PC-9 (cell line): ENCODE results near the gene NKIRAS1. TPM values are rescaled to one million over a fixed set of nuclear protein-coding genes. Genes with fewer than 3 reads are reported as not detected.
A peak's percentile ranks its signal among the peaks of the same experiment; 100 is the strongest.
"Not testable (repeated sequence)": the region's sequence is repeated elsewhere in the genome, so short reads cannot be mapped to it uniquely, and the experiment has no call there.

Experiments
- BruUV-seq: library from RNA; stranded (reverse); fragments of 400-500 nt; replicated peaks from 2 replicates; lab custom pipeline; 2021; lab: Mats Ljungman, UMichigan
- CTCF ChIA-PET: fragments of 300-600 bp; sonication (Branson Sonifier 250); formaldehyde crosslinking; loops from one replicate; lab custom pipeline; 2022; ENCODE audit warnings: antibody characterized with exemption; lab: Charles Lee
- POLR2A ChIA-PET: fragments of 300-600 bp; sonication (Branson Sonifier 250); formaldehyde crosslinking; loops from one replicate; lab custom pipeline; 2022; ENCODE audit warnings: antibody characterized with exemption; ENCODE audit not compliant: unreplicated experiment; lab: Charles Lee
- DNase-seq, 2 experiments: peaks; one replicate each; pipeline versions ENCODE4 v3.0.0 to v3.0.0-alpha.2; 2015 to 2022; ENCODE audit warnings: mixed read lengths in 1 of 2
- H2AFZ ChIP-seq: fragments of 200-600 bp; sonication (generic); 2 replicates; pipeline ENCODE4 v1.8.1; 2017; ENCODE audit warnings: antibody characterized with exemption
- H3F3A ChIP-seq: fragments of 200-600 bp; sonication (generic); 2 replicates; pipeline ENCODE4 v1.8.1; 2017; ENCODE audit warnings: antibody characterized with exemption, mild to moderate bottlenecking, low read depth; ENCODE audit not compliant: insufficient read depth
- H3K27ac ChIP-seq: fragments of 200-600 bp; sonication (generic); 2 replicates; pipeline ENCODE4 v1.6.1; 2016; ENCODE audit warnings: mixed run types
- H3K27me3 ChIP-seq: fragments of 200-600 bp; sonication (generic); 2 replicates; pipeline ENCODE4 v1.6.1; 2016; ENCODE audit warnings: low read depth, mixed run types; ENCODE audit not compliant: insufficient read depth
- H3K36me3 ChIP-seq: fragments of 200-600 bp; sonication (generic); 2 replicates; pipeline ENCODE4 v1.6.1; 2016; ENCODE audit warnings: low read depth, mixed run types
- H3K4me1 ChIP-seq: fragments of 200-600 bp; sonication (generic); replicated peaks from 2 replicates; pipeline ENCODE4 v1.6.1; 2016; ENCODE audit warnings: mixed run types; ENCODE audit not compliant: insufficient read depth
- H3K4me2 ChIP-seq: fragments of 200-600 bp; sonication (generic); 2 replicates; pipeline ENCODE4 v1.6.1; 2017; ENCODE audit warnings: mixed run types
- H3K4me3 ChIP-seq: fragments of 200-600 bp; sonication (generic); 2 replicates; pipeline ENCODE4 v1.6.1; 2016; ENCODE audit warnings: mixed run types
- H3K79me2 ChIP-seq: fragments of 200-600 bp; sonication (generic); 2 replicates; pipeline ENCODE4 v1.6.1; 2017; ENCODE audit warnings: low read depth, mixed run types
- H3K9me2 ChIP-seq: fragments of 200-600 bp; sonication (generic); 2 replicates; pipeline ENCODE4 v1.8.1; 2017; ENCODE audit warnings: mild to moderate bottlenecking; ENCODE audit not compliant: insufficient read depth
- H3K9me3 ChIP-seq: fragments of 200-600 bp; sonication (generic); 2 replicates; pipeline ENCODE4 v1.8.1; 2016; ENCODE audit warnings: low read depth; ENCODE audit not compliant: insufficient read depth
- H4K20me1 ChIP-seq: fragments of 200-600 bp; sonication (generic); 2 replicates; pipeline ENCODE4 v1.8.1; 2017; ENCODE audit not compliant: insufficient read depth
- CTCF ChIP-seq: fragments of 200-600 bp; sonication (generic); conservative IDR thresholded peaks from 2 replicates; pipeline ENCODE4 v1.6.1; 2017; ENCODE audit warnings: mixed run types, antibody characterized with exemption, mild to moderate bottlenecking, moderate library complexity
- EZH2 ChIP-seq: fragments of 200-600 bp; sonication (generic); IDR thresholded peaks from 2 replicates; pipeline ENCODE4 v1.8.0; 2017; ENCODE audit warnings: antibody characterized with exemption, low read depth
- intact Hi-C: fragments of 100-400 bp; cut with micrococcal nuclease; formaldehyde crosslinking; loops from one replicate; pipeline ENCODE4 v1.10.0; 2022; ENCODE audit not compliant: unreplicated experiment
- total RNA-seq: library from RNA; stranded (reverse); gene quantifications from 2 replicates; pipeline ENCODE4 v1.2.3, GENCODE V29; 2021

The NKIRAS1 gene
- total RNA-seq, 1 experiment from 2014 or later: 8.6 TPM

- CTCF ChIA-PET, H3K27me3 ChIP-seq, H3K9me2 ChIP-seq, H2AFZ ChIP-seq, BruUV-seq, H3K9me3 ChIP-seq: not testable (repeated sequence)
- intact Hi-C loops: loop anchor here (1.0 to 10.0 kb wide), 3 partner anchors 28 to 317 kb away; partner anchors contain the start of gene NR1D2
- H3K79me2 ChIP-seq: peaks cover 77% of the 10 kb centered on the region
- peak overlapping the region; percentile 84 for H3K27ac ChIP-seq
- H3F3A ChIP-seq: peaks cover 56% of the 10 kb centered on the region
- POLR2A ChIA-PET: interaction anchor here (0.6 kb wide), 1 partner anchor 1707 kb away, joined by 6 read pairs; no protein-coding TSS in a partner anchor
- peaks cover 34% of the 10 kb centered on the region for H4K20me1 ChIP-seq
- peaks cover 52% of the 10 kb centered on the region for H3K4me1 ChIP-seq
- peaks cover 36% of the 10 kb centered on the region for H3K36me3 ChIP-seq
- DNase-seq: peak in 1 of 2 experiments; percentile 40
- H3K4me3 ChIP-seq: peak overlapping the region; percentile 91
- H3K4me2 ChIP-seq: peak overlapping the region; percentile 97
These were observed 1.0 kb upstream of the NKIRAS1 start for GRCh38 chr3:23917679-23918303.

- TF ChIP-seq CTCF (no peak), EZH2 (no peak)
- H3K27ac ChIP-seq: peak overlapping the region; percentile 84
- DNase-seq: no peak
- peak overlapping the region; percentile 89 for H2AFZ ChIP-seq
- peak overlapping the region; percentile 91 for H3K4me3 ChIP-seq
- no peaks in the 10 kb centered on the region for H3K9me3 ChIP-seq
- peaks cover 52% of the 10 kb centered on the region for H3K4me1 ChIP-seq
- peak overlapping the region; percentile 90 for H3K4me2 ChIP-seq
- ChIA-PET POLR2A (interaction anchor here (0.5 to 1.1 kb wide), 20 partner anchors 12 to 1201 kb away, joined by 3 to 11 read pairs (median 4); no protein-coding TSS in a partner anchor), CTCF (interaction anchor here (0.5 to 0.7 kb wide), 2 partner anchors 12 to 1349 kb away, joined by 3 read pairs; no protein-coding TSS in a partner anchor)
- intact Hi-C loops: loop anchor here (10.0 kb wide), 1 partner anchor 318 kb away; no protein-coding TSS in a partner anchor
- H3K36me3 ChIP-seq: peaks cover 36% of the 10 kb centered on the region
- peaks cover 42% of the 10 kb centered on the region for H3F3A ChIP-seq
- TSS peak; percentile 75 for BruUV-seq
- H3K27me3 ChIP-seq: no peaks in the 10 kb centered on the region
- H3K9me2 ChIP-seq: no peaks in the 10 kb centered on the region; the same call in 1 of the 2 replicates
- H3K79me2 ChIP-seq: peaks cover 88% of the 10 kb centered on the region
- peaks cover 34% of the 10 kb centered on the region for H4K20me1 ChIP-seq
These were observed 471 bp downstream of the NKIRAS1 start for GRCh38 chr3:23916152-23916885.

- Histone ChIP-seq H3K27me3 (no peaks in the 10 kb centered on the region), H3K36me3 (peaks cover 33% of the 10 kb centered on the region), H2AFZ (peak overlapping the region; percentile 89), H3K9me2 (no peaks in the 10 kb centered on the region; the same call in 1 of the 2 replicates), H3K9me3 (no peaks in the 10 kb centered on the region), H3K27ac (peak overlapping the region; percentile 84), H3K4me1 (peaks cover 47% of the 10 kb centered on the region), H3K79me2 (peaks cover 87% of the 10 kb centered on the region), H3K4me3 (peak overlapping the region; percentile 91), H3F3A (peaks cover 35% of the 10 kb centered on the region), H3K4me2 (peak overlapping the region; percentile 90), H4K20me1 (peaks cover 30% of the 10 kb centered on the region)
- BruUV-seq: no TSS peak
- intact Hi-C loops: loop anchor here (10.0 kb wide), 1 partner anchor 319 kb away; no protein-coding TSS in a partner anchor
- POLR2A ChIA-PET: no interaction called here
- TF ChIP-seq EZH2: no peak
- no peak for TF ChIP-seq CTCF
- no peak for DNase-seq
- CTCF ChIA-PET: interaction anchor here (0.5 kb wide), 1 partner anchor 103 kb away, joined by 3 read pairs; no protein-coding TSS in a partner anchor
These were observed 1.2 kb downstream of the NKIRAS1 start for GRCh38 chr3:23915537-23916108.
